Measurements from ENCODE around the gene UGT1A6. TPM values are rescaled to one million over a fixed set of nuclear protein-coding genes. Genes with fewer than 3 reads are reported as not detected.

UGT1A6 gene
- not detected in 2 replicates for polyA plus RNA-seq (2012; rRNA removed)
- polyA plus RNA-seq (2012; cell fraction: cytosol; rRNA removed), result not detected in 2 replicates
- not detected in 2 replicates for polyA plus RNA-seq (2012; cell fraction: nucleus; rRNA removed)

DNA sequence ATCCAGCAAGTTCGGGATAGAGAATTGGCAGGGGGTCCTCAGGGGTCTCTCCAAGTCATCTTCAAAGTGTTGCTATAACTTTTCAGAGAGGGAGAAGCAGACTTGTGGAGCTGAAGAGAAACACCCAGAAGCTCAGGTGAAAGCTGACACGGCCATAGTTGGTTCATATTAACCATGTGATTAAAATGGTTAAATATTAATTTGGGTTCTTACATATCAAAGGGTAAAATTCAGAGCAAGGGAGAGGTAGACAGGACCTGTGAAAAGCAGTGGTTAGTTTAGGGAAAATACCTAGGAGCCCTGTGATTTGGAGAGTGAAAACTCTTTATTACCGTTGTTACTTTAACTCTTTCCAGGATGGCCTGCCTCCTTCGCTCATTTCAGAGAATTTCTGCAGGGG is at the start of gene UGT1A6:
TSS of gene UGT1A6 (plus strand) at position 243 of the 400 bp plus-strand sequence. CDS start at position 358, 115 bp downstream.
- TF ChIP-seq RXRA (IDR thresholded peaks at IDR 0.05; ENCODE audit: borderline replicate concordance, low read depth), result no peak
- no peak for TF ChIP-seq JUND (IDR thresholded peaks at IDR 0.05)
- TF ChIP-seq, protein P1, sequence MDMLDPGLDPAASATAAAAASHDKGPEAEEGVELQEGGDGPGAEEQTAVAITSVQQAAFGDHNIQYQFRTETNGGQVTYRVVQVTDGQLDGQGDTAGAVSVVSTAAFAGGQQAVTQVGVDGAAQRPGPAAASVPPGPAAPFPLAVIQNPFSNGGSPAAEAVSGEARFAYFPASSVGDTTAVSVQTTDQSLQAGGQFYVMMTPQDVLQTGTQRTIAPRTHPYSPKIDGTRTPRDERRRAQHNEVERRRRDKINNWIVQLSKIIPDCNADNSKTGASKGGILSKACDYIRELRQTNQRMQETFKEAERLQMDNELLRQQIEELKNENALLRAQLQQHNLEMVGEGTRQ (IDR thresholded peaks at IDR 0.05; ENCODE audit: borderline replicate concordance, low read depth, low read length), result no peak
- no peak for TF ChIP-seq MAX (IDR thresholded peaks at IDR 0.05; ENCODE audit: low read depth)
- TF ChIP-seq USF1 (IDR thresholded peaks at IDR 0.05; ENCODE audit: borderline replicate concordance, low read depth), result no peak
- no peak for TF ChIP-seq YY1 (IDR thresholded peaks at IDR 0.05; ENCODE audit: low read depth)
- TF ChIP-seq MXI1 (IDR thresholded peaks at IDR 0.05; ENCODE audit: low read depth, low read length), result no peak
- TF ChIP-seq RFX5 (IDR thresholded peaks at IDR 0.05; ENCODE audit: low read length), result no peak
- no peak for TF ChIP-seq RCOR1 (IDR thresholded peaks at IDR 0.05; ENCODE audit: low read length)
- TF ChIP-seq ZBTB33 (IDR thresholded peaks at IDR 0.05; ENCODE audit: borderline replicate concordance, low read depth), result no peak
- TF ChIP-seq RAD21 (IDR thresholded peaks at IDR 0.05; ENCODE audit: low read length), result no peak
- TF ChIP-seq, protein P2, sequence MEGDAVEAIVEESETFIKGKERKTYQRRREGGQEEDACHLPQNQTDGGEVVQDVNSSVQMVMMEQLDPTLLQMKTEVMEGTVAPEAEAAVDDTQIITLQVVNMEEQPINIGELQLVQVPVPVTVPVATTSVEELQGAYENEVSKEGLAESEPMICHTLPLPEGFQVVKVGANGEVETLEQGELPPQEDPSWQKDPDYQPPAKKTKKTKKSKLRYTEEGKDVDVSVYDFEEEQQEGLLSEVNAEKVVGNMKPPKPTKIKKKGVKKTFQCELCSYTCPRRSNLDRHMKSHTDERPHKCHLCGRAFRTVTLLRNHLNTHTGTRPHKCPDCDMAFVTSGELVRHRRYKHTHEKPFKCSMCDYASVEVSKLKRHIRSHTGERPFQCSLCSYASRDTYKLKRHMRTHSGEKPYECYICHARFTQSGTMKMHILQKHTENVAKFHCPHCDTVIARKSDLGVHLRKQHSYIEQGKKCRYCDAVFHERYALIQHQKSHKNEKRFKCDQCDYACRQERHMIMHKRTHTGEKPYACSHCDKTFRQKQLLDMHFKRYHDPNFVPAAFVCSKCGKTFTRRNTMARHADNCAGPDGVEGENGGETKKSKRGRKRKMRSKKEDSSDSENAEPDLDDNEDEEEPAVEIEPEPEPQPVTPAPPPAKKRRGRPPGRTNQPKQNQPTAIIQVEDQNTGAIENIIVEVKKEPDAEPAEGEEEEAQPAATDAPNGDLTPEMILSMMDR (IDR thresholded peaks at IDR 0.05), result no peak
- no peak for TF ChIP-seq PBX3 (IDR thresholded peaks at IDR 0.05)
- TF ChIP-seq EP300 (IDR thresholded peaks at IDR 0.05; ENCODE audit: borderline replicate concordance in 1 of 2, low read depth in 1 of 2, low read length in 1 of 2), result no peak
- TF ChIP-seq POLR2AphosphoS5 (IDR thresholded peaks at IDR 0.05; ENCODE audit: low read depth, low read length), result no peak
- TF ChIP-seq NFIC (IDR thresholded peaks at IDR 0.05; ENCODE audit: borderline replicate concordance), result no peak
- TF ChIP-seq TEAD4 (IDR thresholded peaks at IDR 0.05; ENCODE audit: borderline replicate concordance, insufficient read depth), result no peak
- Histone ChIP-seq H3K4me2 (no peak within 1 kb of the TSS), H4K20me1 (ENCODE audit: insufficient read depth) (no peaks in the 10 kb centered on the region), H2AFZ (ENCODE audit: low read depth) (no peak within 1 kb of the TSS), H3K4me3 (ENCODE audit: low read depth in 2 of 2, low read length in 1 of 2) (no peak within 1 kb of the TSS), H3K9me3 (no peaks in the 10 kb centered on the region), H3K9me2 (no peaks in the 10 kb centered on the region), H3K36me3 (replicated peaks in 1 of 2; ENCODE audit: control insufficient read depth in 1 of 2, insufficient read depth in 2 of 2, low read length in 1 of 2) (no peaks in the 10 kb centered on the region), H3K79me2 (ENCODE audit: insufficient read depth) (no peaks in the 10 kb centered on the region), H3F3A (replicated peaks; ENCODE audit: insufficient read depth) (no peaks in the 10 kb centered on the region), H3K27ac (ENCODE audit: low read depth in 2 of 2, low read length in 1 of 2) (no peak within 1 kb of the TSS), H3K9ac (no peak within 1 kb of the TSS), H3K4me1 (ENCODE audit: control insufficient read depth in 1 of 2, insufficient read depth in 2 of 2, low read depth in 1 of 2, low read length in 1 of 2) (no peaks in the 10 kb centered on the region), H3K27me3 (ENCODE audit: insufficient read depth) (no peaks in the 10 kb centered on the region)
- 69% methylated on average over 4 of the region's 4 CpGs for WGBS (ENCODE audit: low lambda C conversion rate)
- POLR2A ChIA-PET, result no interaction called here
- CTCF ChIA-PET, result no interaction called here
- DNase-seq, result no peak

All from SK-N-SH (cell line).